HepG2 (cell line): ENCODE results near the gene DDX17. TPM values are rescaled to one million over a fixed set of nuclear protein-coding genes. Genes with fewer than 3 reads are reported as not detected.

ENCODE experiments used
- FIP1L1 ChIP-seq: fragments of 200-400 bp; formaldehyde crosslinking; IDR thresholded peaks from 2 replicates; pipeline ENCODE4 v1.6.1; 2018; ENCODE audit warnings: low read depth, mild to moderate bottlenecking, low read length, moderate library complexity, borderline replicate concordance; ENCODE audit not compliant: insufficient read depth
- SMARCE1 ChIP-seq: fragments of 450-650 bp; IDR thresholded peaks from 2 replicates; pipeline ENCODE4 v1.6.1; 2017; ENCODE audit warnings: borderline replicate concordance
- SNAPC2 ChIP-seq: sonication (generic); formaldehyde crosslinking; IDR thresholded peaks from 2 replicates; pipeline ENCODE4 v1.8.1; 2022; ENCODE audit warnings: mild to moderate bottlenecking, missing genetic modification reagents
- ZMYM3 ChIP-seq: sonication (generic); formaldehyde crosslinking; IDR thresholded peaks from 2 replicates; pipeline ENCODE4 v1.5.1; 2020; ENCODE audit warnings: mild to moderate bottlenecking, missing genetic modification reagents
- ZNF205 ChIP-seq: IDR thresholded peaks from 2 replicates; pipeline ENCODE4 v1.6.1; 2018; ENCODE audit warnings: missing biosample characterization, missing genetic modification reagents
- ZNF326 ChIP-seq: sonication (generic); formaldehyde crosslinking; IDR thresholded peaks from 2 replicates; pipeline ENCODE4 v1.4.0; 2020; ENCODE audit warnings: missing genetic modification reagents, borderline replicate concordance
- ZNF460 ChIP-seq: sonication (generic); formaldehyde crosslinking; IDR thresholded peaks from 2 replicates; pipeline ENCODE4 v1.5.1; 2020; ENCODE audit warnings: missing genetic modification reagents, mild to moderate bottlenecking, borderline replicate concordance
- ZNF703 ChIP-seq: sonication (generic); formaldehyde crosslinking; IDR thresholded peaks from 2 replicates; pipeline ENCODE4 v1.5.1; 2020; ENCODE audit warnings: missing genetic modification reagents, mild to moderate bottlenecking, moderate library complexity, borderline replicate concordance
- ZNF878 ChIP-seq: sonication (generic); formaldehyde crosslinking; IDR thresholded peaks from 2 replicates; pipeline ENCODE4 v1.8.1; 2023; ENCODE audit warnings: mild to moderate bottlenecking, missing genetic modification reagents, moderate library complexity
- polyA plus RNA-seq, 8 experiments: library from polyadenylated mRNA; depleted of rRNA in 3 of 8; stranded (reverse) in 7 of 8; unstranded in 1 of 8; fragments of >200 nt; fragmentation: Illumina TruSeq in 4 of 8; extraction: Trizol in 4 of 8; gene quantifications; 2 replicates each; pipeline versions ENCODE4 v1.2.1 to v1.2.3, GENCODE V29; 2011 to 2016; ENCODE audit warnings: low read depth in 4 of 8, missing spikeins in 1 of 8, mixed read lengths in 1 of 8; ENCODE audit not compliant: insufficient read depth in 1 of 8
- total RNA-seq, 5 experiments: library from RNA; depleted of rRNA; stranded (reverse); fragments of >200 nt; fragmentation: Illumina TruSeq; extraction: Trizol; gene quantifications; 2 replicates each; pipeline ENCODE4 v1.2.3, GENCODE V29; 2016; ENCODE audit warnings: low read depth in 1 of 5
- TF ChIP-seq, protein P1 (sequence below): sonication (generic); formaldehyde crosslinking; IDR thresholded peaks from 2 replicates; pipeline ENCODE4 v1.5.0; 2020; ENCODE audit warnings: mild to moderate bottlenecking, missing genetic modification reagents, borderline replicate concordance
- TF ChIP-seq, protein P2 (sequence below): sonication (generic); formaldehyde crosslinking; IDR thresholded peaks from 2 replicates; pipeline ENCODE4 v1.4.0; 2020; ENCODE audit warnings: mild to moderate bottlenecking, missing genetic modification reagents
- TF ChIP-seq, protein P3 (sequence below): IDR thresholded peaks from 2 replicates; pipeline ENCODE4 v1.6.1; 2012; ENCODE audit warnings: inconsistent platforms
- TF ChIP-seq, protein P4 (sequence below): IDR thresholded peaks from 2 replicates; pipeline ENCODE4 v1.4.0; 2020; ENCODE audit warnings: mild to moderate bottlenecking, missing genetic modification reagents

Gene DDX17
- total and polyA plus RNA-seq, 2 of the 13 experiments (the other 11 are each of a cell fraction or from before 2014, with no cell fraction given): 238 to 344 TPM

GRCh38 chr22:38467904-38468442, 38.1 kb downstream of the DDX17 start, which contains the start of gene KDELR3 (continued):
- TF ChIP-seq ZNF703: no peak
- TF ChIP-seq ZNF878 (CRISPR knock-in tag): no peak
- no peak for TF ChIP-seq FIP1L1
- TF ChIP-seq, protein P1, sequence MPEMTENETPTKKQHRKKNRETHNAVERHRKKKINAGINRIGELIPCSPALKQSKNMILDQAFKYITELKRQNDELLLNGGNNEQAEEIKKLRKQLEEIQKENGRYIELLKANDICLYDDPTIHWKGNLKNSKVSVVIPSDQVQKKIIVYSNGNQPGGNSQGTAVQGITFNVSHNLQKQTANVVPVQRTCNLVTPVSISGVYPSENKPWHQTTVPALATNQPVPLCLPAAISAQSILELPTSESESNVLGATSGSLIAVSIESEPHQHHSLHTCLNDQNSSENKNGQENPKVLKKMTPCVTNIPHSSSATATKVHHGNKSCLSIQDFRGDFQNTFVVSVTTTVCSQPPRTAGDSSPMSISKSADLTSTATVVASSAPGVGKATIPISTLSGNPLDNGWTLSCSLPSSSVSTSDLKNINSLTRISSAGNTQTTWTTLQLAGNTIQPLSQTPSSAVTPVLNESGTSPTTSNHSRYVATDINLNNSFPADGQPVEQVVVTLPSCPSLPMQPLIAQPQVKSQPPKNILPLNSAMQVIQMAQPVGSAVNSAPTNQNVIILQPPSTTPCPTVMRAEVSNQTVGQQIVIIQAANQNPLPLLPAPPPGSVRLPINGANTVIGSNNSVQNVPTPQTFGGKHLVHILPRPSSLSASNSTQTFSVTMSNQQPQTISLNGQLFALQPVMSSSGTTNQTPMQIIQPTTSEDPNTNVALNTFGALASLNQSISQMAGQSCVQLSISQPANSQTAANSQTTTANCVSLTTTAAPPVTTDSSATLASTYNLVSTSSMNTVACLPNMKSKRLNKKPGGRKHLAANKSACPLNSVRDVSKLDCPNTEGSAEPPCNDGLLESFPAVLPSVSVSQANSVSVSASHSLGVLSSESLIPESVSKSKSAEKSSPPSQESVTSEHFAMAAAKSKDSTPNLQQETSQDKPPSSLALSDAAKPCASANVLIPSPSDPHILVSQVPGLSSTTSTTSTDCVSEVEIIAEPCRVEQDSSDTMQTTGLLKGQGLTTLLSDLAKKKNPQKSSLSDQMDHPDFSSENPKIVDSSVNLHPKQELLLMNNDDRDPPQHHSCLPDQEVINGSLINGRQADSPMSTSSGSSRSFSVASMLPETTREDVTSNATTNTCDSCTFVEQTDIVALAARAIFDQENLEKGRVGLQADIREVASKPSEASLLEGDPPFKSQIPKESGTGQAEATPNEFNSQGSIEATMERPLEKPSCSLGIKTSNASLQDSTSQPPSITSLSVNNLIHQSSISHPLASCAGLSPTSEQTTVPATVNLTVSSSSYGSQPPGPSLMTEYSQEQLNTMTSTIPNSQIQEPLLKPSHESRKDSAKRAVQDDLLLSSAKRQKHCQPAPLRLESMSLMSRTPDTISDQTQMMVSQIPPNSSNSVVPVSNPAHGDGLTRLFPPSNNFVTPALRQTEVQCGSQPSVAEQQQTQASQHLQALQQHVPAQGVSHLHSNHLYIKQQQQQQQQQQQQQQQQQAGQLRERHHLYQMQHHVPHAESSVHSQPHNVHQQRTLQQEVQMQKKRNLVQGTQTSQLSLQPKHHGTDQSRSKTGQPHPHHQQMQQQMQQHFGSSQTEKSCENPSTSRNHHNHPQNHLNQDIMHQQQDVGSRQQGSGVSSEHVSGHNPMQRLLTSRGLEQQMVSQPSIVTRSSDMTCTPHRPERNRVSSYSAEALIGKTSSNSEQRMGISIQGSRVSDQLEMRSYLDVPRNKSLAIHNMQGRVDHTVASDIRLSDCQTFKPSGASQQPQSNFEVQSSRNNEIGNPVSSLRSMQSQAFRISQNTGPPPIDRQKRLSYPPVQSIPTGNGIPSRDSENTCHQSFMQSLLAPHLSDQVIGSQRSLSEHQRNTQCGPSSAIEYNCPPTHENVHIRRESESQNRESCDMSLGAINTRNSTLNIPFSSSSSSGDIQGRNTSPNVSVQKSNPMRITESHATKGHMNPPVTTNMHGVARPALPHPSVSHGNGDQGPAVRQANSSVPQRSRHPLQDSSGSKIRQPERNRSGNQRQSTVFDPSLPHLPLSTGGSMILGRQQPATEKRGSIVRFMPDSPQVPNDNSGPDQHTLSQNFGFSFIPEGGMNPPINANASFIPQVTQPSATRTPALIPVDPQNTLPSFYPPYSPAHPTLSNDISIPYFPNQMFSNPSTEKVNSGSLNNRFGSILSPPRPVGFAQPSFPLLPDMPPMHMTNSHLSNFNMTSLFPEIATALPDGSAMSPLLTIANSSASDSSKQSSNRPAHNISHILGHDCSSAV: no peak
- TF ChIP-seq, protein P2, sequence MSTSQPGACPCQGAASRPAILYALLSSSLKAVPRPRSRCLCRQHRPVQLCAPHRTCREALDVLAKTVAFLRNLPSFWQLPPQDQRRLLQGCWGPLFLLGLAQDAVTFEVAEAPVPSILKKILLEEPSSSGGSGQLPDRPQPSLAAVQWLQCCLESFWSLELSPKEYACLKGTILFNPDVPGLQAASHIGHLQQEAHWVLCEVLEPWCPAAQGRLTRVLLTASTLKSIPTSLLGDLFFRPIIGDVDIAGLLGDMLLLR (CRISPR knock-in tag): 0 out of 2 replicates have a peak, but pooled peaks have one; percentile 14
- TF ChIP-seq ZMYM3 (CRISPR knock-in tag): no peak
- no peak for TF ChIP-seq ZNF326 (CRISPR knock-in tag)
- no peak for TF ChIP-seq SNAPC2 (CRISPR knock-in tag)
- TF ChIP-seq ZNF205 (CRISPR knock-in tag): no peak
- no peak for TF ChIP-seq ZNF460 (CRISPR knock-in tag)
- TF ChIP-seq, protein P3, sequence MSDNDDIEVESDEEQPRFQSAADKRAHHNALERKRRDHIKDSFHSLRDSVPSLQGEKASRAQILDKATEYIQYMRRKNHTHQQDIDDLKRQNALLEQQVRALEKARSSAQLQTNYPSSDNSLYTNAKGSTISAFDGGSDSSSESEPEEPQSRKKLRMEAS: peak; percentile 67; the same call in 1 of the 2 replicates
- TF ChIP-seq SMARCE1: no peak
- TF ChIP-seq, protein P4, sequence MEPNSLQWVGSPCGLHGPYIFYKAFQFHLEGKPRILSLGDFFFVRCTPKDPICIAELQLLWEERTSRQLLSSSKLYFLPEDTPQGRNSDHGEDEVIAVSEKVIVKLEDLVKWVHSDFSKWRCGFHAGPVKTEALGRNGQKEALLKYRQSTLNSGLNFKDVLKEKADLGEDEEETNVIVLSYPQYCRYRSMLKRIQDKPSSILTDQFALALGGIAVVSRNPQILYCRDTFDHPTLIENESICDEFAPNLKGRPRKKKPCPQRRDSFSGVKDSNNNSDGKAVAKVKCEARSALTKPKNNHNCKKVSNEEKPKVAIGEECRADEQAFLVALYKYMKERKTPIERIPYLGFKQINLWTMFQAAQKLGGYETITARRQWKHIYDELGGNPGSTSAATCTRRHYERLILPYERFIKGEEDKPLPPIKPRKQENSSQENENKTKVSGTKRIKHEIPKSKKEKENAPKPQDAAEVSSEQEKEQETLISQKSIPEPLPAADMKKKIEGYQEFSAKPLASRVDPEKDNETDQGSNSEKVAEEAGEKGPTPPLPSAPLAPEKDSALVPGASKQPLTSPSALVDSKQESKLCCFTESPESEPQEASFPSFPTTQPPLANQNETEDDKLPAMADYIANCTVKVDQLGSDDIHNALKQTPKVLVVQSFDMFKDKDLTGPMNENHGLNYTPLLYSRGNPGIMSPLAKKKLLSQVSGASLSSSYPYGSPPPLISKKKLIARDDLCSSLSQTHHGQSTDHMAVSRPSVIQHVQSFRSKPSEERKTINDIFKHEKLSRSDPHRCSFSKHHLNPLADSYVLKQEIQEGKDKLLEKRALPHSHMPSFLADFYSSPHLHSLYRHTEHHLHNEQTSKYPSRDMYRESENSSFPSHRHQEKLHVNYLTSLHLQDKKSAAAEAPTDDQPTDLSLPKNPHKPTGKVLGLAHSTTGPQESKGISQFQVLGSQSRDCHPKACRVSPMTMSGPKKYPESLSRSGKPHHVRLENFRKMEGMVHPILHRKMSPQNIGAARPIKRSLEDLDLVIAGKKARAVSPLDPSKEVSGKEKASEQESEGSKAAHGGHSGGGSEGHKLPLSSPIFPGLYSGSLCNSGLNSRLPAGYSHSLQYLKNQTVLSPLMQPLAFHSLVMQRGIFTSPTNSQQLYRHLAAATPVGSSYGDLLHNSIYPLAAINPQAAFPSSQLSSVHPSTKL (CRISPR knock-in tag): no peak
